ENCODE data around the gene GALNT17.

GALNT17 gene

DNA sequence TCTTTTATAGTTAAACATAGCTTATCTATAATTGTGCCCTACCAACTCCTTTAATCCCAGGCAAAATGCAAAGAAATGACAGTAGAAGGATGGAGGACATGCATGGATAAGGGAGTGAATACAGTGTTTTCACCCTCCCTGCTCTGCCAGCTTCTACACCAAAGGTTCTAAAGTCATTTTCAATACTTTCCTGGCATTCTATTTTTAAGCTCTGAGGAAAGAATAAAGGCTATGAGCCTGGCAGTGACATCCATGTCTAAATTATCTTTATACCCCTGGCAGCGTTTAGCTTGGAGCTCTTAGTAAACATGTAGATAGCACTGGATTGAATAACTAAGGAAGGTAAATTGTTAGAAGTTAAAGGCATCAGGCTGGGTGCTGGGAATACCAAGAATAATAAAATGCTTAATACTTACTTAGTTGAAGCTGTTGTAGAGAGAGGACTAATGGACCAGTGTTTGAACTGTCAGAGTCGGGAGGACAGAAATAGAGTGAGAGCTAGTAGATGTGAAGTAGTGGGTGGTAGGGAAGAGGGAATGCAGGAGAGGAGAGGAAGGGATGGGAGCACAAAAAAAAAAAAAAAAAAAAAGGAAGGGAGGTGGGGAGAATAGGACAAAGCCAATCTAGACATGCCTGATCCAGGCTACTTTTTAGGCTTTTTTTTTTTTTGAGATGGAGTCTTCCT lies 518.9 kb downstream of the GALNT17 start:
- TF ChIP-seq, protein P1, sequence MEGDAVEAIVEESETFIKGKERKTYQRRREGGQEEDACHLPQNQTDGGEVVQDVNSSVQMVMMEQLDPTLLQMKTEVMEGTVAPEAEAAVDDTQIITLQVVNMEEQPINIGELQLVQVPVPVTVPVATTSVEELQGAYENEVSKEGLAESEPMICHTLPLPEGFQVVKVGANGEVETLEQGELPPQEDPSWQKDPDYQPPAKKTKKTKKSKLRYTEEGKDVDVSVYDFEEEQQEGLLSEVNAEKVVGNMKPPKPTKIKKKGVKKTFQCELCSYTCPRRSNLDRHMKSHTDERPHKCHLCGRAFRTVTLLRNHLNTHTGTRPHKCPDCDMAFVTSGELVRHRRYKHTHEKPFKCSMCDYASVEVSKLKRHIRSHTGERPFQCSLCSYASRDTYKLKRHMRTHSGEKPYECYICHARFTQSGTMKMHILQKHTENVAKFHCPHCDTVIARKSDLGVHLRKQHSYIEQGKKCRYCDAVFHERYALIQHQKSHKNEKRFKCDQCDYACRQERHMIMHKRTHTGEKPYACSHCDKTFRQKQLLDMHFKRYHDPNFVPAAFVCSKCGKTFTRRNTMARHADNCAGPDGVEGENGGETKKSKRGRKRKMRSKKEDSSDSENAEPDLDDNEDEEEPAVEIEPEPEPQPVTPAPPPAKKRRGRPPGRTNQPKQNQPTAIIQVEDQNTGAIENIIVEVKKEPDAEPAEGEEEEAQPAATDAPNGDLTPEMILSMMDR (IDR thresholded peaks at IDR 0.05; ENCODE audit: unreplicated experiment in 3 of 3): no peak
- Mint-ChIP-seq H3K27ac (no peak overlapping the region), H3K36me3 (ENCODE audit: low read depth) (no peaks in the 10 kb centered on the region), H3K9me3 (peaks cover 9% of the 10 kb centered on the region), H3K4me1 (no peaks in the 10 kb centered on the region), H3K4me3 (no peak overlapping the region), H3K27me3 (ENCODE audit: low read depth) (no peaks in the 10 kb centered on the region)

DNA sequence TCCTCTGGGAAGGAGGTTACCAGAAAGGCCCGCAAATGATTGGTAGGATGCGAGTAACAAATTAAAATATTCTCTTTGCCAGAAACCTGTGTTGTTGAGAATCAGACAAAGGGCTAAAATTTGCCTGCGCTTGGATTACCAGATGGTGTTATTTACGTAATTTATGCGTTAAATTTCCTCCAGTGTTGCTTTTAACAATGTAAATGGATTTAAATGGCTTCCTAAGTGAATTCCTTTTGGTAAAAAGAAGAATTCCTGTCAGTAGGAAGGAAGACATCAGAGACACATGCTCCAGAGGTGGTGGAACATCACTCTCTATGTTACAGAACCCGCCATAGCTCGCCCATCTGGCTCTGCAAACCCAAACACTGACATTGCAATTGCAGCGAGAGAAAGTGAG lies 520.6 kb downstream of the GALNT17 start:
- H3K27ac Mint-ChIP-seq: no peak overlapping the region
- no peaks in the 10 kb centered on the region for H3K36me3 Mint-ChIP-seq (ENCODE audit: low read depth)
- peaks cover 9% of the 10 kb centered on the region for H3K9me3 Mint-ChIP-seq
- TF ChIP-seq, protein P1 (IDR thresholded peaks at IDR 0.05; ENCODE audit: unreplicated experiment in 3 of 3): no peak
- no peak overlapping the region for H3K4me3 Mint-ChIP-seq
- no peaks in the 10 kb centered on the region for H3K27me3 Mint-ChIP-seq (ENCODE audit: low read depth)
- H3K4me1 Mint-ChIP-seq: no peaks in the 10 kb centered on the region

DNA sequence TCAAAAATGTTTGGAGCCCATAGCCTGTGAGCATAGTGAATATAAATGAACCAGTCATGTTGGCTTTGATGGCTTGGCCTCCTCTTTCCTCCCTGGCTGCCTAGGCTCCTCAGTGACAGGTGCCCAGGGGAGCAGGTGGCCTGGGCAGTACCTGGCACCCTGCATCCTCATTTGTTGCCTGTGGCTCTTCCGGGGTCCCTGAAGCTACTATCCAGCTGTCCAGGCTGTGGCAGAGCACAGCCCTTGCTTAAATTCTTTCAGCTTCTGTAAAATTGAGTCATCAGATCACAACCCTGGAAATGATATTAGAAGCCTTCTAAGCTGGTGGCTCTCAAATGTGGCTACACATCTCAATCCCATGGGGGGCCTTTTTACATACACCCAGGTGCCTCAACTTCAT lies 525.4 kb downstream of the GALNT17 start:
- TF ChIP-seq, protein P1 (IDR thresholded peaks at IDR 0.05; ENCODE audit: unreplicated experiment in 3 of 3): no peak
- Mint-ChIP-seq H3K36me3 (ENCODE audit: low read depth) (no peaks in the 10 kb centered on the region), H3K27me3 (ENCODE audit: low read depth) (peaks cover 4% of the 10 kb centered on the region), H3K27ac (no peak overlapping the region), H3K9me3 (peaks cover 9% of the 10 kb centered on the region), H3K4me1 (no peaks in the 10 kb centered on the region), H3K4me3 (no peak overlapping the region)

DNA sequence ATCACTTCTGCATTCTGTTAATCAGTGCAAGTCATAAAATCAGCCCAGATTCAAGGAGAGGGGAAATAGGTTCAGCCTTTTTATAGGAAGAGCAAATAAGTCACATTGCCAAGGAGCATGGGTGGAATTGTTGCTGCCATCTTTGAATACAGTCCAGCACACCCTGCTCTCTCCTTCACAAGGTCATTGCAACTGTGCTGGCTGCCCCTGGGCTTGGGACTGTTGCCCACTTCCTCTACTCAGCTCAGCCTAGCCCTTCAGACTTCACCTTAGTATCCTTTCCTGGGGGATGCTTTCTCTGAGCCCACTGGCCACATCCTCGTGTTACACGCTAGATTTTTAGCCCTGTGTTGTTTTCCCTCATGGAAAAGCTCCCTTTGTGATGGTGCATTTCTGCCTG lies 527.7 kb downstream of the GALNT17 start:
- Mint-ChIP-seq H3K9me3 (peaks cover 18% of the 10 kb centered on the region), H3K36me3 (ENCODE audit: low read depth) (no peaks in the 10 kb centered on the region), H3K4me1 (no peaks in the 10 kb centered on the region), H3K4me3 (no peak overlapping the region), H3K27me3 (ENCODE audit: low read depth) (peaks cover 4% of the 10 kb centered on the region), H3K27ac (no peak overlapping the region)
- TF ChIP-seq, protein P1 (IDR thresholded peaks at IDR 0.05; ENCODE audit: unreplicated experiment in 3 of 3): no peak

DNA sequence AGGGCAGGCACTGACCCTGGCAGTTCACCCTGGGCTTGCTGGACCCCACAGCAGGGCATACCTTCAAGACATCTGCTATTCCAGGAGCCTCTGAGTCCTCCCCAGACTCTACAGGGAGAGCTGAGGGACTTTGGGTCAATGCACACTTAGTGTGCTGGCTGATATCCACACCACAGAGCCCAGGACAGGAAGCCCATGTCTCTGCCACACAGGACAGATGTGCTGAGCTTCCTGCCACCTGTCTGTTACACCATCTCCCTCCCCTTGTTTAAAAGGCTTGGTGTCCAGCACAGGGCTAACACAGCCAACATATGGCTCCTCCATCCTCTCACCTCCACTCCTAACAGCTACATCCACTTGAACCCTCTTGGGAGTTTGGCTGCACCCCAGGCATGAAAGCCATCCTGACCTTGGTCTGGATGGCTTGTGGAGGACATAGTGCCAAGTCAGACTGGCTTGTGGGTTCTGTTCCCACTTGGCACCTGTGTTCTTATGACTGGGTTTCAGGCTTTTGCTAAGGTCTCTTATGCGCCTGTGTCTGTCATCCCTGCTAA lies 529.8 kb downstream of the GALNT17 start:
- TF ChIP-seq, protein P1 (IDR thresholded peaks at IDR 0.05; ENCODE audit: unreplicated experiment in 3 of 3): no peak
- peaks cover 4% of the 10 kb centered on the region for H3K27me3 Mint-ChIP-seq (ENCODE audit: low read depth)
- peaks cover 29% of the 10 kb centered on the region for H3K9me3 Mint-ChIP-seq
- no peaks in the 10 kb centered on the region for H3K4me1 Mint-ChIP-seq
- no peaks in the 10 kb centered on the region for H3K36me3 Mint-ChIP-seq (ENCODE audit: low read depth)
- no peak overlapping the region for H3K4me3 Mint-ChIP-seq
- no peak overlapping the region for H3K27ac Mint-ChIP-seq

DNA sequence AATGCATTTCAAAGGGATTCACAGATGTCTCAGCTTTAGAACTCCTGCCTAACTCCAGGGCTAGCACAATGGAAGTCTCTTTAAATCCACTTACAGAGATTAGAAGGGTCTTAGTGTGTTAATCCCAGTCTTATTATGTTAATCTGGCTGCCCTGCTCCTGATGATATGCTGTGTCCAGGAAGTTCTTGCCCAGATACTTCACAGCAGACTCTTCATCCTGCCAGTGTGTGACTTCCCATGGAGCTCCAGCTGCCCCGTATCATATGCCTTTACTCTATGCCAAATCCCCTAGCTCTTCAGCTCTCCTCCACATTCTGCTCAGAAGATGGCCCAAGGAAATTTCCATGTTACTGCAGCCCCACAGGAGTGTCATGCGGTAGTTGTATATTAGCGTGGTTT lies 533.8 kb downstream of the GALNT17 start:
- TF ChIP-seq, protein P1 (IDR thresholded peaks at IDR 0.05; ENCODE audit: unreplicated experiment in 3 of 3): no peak
- Mint-ChIP-seq H3K9me3 (peaks cover 25% of the 10 kb centered on the region), H3K27me3 (ENCODE audit: low read depth) (no peaks in the 10 kb centered on the region), H3K4me3 (no peak overlapping the region), H3K36me3 (ENCODE audit: low read depth) (no peaks in the 10 kb centered on the region), H3K4me1 (peaks cover 7% of the 10 kb centered on the region), H3K27ac (no peak overlapping the region)
